HG03521 (cell line): Measurements from ENCODE around the gene CFAP57.

ENCODE experiments used
- ATAC-seq: cut with Tn5 transposase; IDR thresholded peaks from one replicate; pipeline ENCODE4 v1.9.1; 2021; ENCODE audit warnings: mild to moderate bottlenecking, moderate library complexity; ENCODE audit not compliant: unreplicated experiment

CFAP57 gene

DNA sequence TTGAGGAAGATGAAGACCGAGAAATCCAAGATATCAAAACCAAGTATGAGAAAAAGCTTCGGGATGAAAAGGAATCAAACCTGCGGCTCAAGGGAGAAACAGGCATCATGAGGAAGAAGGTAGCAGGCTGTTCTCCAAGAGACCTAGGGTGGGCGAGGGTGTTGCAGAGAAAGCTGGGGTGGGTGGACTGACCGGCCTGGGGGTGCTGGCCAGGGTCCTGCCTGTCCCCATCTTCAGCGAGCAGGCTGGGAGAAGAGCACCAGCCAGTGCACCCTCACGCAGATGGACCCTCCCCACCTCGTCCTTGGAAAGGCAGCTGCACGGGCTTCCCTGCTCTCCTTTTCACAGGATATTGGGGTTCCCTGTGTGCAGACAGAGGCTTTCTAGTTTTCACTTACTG is 50.7 kb downstream of the CFAP57 start:
- ATAC-seq: no peak

DNA sequence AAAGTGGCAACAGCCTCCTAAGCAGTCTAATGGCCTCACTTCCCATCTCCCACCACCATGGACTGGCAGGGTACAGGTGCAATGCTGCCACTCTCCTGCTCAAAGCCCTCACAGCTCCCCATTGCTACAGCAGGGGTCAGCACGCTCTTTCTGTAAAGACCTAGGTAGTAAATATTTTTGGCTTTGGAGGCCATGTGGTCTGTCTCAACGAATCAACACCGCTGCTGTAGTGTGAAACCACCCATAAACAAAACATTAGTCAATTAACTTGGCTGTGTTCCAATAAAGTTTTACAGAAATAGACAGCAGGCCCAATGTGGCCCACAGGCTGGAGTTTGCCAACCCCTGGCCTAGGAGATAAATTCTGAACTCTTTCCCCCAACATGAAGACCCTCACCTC is 53.0 kb downstream of the CFAP57 start:
- no peak for ATAC-seq

DNA sequence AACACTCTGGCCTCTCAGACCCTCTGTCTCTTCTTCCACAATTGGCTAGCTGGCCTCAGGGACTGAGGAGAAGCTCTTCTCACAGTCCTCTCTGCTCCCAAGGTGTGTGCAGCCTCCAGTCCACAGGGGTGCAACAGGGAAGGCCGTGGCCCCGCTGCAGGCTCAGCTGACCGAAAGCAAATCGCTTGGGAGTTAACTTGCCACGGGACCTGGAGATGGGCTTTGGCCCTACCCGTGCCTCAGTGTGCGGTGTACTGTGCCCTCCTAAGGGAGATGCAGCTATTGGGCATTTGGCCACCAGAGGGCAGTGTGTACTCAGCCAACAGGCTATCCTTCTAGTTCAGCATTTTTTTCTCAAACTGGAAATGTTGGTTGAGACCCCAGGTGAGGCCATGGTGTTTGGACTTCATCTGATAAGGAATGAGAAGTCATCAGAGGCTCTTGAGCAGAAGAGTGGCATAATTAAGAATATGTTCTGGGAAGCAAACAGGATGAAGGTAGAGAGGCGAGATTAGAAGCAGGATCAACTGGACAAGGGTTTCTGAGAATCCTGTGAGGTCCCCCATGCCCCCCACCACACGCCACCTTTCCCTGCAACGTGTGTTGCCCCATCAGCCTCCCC is 55.1 kb downstream of the CFAP57 start:
- no peak for ATAC-seq

DNA sequence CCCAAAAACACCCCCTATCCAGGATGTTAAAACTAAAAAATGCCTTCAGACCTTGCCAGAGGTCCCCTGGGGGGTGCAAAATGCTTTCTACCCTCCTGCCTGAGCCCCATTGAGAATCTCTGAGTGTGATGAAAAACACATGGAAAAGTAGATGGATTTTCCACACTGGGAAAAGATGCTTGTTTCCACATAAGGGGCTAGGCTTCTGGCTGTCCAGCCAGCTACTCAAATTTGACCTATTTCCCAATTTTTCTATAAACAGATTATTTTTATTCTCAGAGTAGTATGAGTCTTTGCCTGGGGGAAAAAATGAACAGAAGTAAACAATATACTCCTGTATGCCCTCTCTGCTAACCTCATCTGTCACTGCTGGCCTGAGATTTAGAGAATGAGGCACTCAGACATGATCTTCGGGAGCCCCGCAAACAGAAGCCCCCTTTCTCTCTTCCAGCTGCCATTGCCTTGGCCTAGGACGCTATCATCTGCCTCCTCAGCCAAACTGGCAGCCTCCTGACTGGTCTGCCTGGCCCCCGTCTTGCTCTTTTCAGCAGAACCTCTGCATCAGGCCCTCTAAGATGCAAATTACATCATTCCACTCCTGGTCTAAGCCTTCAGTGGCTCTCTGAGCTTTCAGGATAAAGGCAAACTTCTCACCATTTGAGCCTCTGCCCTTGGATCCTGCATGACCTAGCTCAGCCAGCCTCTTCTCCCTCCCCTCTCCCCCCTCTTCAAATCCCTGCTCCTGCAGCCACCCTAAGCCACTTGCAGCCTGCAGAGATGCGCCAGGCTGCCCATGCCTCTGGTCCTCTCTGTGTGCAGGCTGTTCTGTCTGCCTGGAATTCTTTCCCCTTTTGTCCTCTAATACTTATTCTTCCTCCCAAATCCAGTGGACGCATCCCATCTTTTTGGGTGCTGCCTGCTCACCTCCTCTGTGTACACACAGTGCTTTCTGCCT is 58.0 kb downstream of the CFAP57 start:
- ATAC-seq: no peak

DNA sequence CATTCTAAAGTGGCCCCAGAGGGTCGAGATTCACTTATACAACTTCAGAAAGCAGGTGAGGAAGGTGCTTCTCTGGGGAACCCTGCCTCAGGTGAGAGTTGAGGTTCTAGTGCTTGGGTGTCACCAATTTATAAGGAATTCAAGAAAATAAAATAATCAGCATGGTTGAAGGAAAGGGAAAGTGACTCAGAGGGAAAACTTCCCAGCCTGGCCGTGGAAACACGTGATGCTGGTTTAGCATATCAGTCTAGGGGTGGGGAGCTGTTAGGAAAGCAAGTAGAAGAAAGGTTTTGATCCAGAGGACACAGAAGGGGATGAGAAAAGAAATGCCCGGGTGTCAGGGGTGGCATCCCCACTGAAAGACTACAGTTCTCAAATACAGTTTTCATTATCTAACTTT is 59.9 kb downstream of the CFAP57 start:
- no peak for ATAC-seq

DNA sequence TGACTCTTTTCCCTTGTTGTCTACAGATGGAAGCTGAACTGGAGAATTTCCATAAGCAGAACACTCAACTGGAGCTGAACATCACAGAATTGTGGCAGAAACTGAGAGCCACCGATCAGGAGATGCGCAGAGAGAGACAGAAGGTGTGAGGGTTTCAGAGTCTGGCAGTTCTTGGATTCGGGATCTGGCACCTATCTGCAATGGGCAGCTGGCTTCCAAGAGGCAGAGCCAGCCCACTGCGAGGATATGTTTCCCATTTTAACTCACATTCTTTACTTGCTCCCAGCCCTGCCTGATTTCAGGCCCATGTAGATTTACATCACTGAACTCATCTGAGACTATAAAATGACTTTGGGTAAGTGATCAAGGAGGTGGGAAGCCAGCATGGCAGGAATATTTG is 60.4 kb downstream of the CFAP57 start:
- no peak for ATAC-seq

DNA sequence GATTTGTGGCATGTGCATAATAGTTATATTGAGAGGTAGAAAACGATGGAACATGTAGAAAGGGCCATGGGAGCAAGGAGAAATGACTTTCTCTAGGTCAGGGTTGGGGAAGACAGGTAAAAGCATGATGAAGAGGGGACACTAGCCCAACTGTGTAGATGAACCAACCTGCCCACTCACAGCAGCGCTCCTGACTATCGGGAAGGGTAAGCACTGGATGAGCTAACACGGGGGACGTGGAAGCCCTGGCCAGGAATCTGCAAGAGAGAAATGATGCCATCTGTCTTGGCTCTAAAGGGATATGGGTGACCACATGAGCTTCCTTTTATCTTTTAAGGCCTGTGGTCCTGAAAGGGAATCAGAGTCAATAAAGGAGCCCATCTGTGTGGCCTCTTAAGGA is 61.5 kb downstream of the CFAP57 start:
- no peak for ATAC-seq

DNA sequence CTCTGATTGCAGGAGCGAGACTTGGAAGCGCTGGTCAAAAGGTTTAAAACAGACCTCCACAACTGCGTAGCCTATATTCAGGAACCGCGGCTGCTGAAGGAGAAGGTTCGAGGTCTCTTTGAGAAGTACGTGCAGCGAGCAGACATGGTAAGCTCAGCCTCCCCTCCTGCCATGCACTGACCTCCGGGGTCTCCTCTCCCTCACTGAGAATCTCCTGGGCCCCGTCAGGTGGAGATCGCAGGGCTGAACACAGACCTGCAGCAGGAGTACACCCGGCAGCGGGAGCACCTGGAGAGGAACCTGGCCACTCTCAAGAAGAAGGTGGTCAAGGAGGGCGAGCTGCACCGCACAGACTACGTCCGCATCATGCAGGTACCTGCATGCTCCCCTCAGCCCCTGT is 62.1 kb downstream of the CFAP57 start:
- ATAC-seq: no peak

DNA sequence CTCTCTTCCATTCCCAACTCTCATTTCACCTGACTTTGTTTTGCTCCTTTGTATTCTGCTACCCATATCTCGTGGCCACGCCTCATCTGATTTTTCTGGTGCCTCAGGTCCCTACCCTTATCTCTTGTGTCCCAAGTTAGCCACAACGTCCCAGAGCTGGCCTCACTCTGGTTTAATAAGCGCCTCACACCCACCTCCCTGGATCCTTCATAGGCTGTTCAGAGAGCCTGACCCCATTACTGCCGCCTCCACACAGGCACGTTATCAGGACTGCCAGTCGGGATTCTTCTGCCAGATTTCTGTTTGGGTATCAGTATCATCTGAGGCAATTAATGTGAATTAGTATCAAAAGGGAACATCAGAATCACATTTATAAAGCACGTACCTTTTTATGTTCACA is 62.9 kb downstream of the CFAP57 start:
- no peak for ATAC-seq

DNA sequence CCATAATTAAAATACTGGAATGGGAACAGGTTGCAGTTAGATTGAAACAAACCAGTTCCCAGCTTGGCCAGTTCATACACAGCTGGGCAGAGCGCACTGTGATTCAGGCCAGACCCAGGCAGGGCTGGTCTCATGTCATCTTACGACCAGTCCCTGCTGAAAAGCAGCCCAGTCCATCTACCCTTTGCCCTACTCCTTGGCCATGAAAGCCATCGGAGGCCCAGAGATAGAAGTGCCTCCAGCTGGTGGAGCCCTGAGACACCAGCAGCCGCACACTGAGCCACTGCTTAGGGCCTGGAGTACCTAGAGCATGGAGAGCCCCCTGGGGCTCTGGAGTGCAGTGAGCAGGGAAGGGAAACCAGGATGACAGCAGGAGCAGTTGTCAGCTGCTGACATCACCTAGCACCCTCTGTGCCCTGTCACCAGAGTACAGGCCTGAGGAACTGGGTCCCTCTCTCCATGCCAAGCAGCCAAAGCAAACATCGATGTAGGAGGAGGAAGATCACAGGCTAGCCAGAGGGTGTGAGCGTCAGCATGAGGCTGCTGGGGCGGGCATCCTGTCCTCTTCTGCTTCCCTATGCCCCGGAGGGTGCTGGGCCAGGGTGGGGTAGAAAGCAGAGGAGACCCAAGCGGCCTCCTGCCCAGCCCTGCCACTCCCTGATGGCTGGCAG is 63.5 kb downstream of the CFAP57 start:
- ATAC-seq: no peak

DNA sequence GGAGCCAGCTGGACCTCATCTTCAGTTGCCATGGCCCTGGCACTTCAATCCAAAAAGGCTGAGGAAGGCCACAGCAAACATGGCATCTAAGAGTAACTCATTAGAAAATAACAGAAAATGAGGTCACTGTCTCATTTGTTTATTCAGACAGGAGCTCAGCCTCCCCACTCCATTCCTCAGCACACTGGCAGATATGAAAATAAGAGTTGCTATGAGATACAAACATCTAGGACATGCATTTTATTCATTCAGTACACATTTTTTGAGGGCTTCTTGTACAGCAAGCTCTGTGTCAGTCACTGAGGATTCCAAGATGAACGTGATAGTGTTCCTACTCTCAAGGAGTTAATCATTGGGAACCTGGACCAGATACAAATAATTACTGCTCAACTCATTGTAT is 65.0 kb downstream of the CFAP57 start:
- ATAC-seq: no peak

DNA sequence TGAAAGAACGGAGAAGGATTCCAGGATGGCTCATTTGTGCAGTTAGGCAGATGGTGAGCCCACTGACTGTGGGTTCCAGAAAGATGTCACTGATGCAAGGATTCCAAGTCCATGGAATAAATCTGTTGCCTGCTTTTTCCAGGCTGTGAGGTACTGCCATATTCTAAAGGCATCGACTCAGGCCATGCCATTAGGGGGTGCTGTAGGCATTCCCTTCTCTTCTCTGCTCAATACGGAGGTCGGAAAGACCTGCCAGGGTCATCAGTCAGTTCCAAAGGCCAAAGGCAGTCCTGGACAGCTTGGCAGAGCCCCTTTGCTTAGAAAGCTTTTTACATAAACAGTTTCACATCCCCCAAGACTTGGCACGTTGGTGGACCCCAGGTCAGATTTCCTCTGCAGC is 66.0 kb downstream of the CFAP57 start:
- ATAC-seq: no peak

DNA sequence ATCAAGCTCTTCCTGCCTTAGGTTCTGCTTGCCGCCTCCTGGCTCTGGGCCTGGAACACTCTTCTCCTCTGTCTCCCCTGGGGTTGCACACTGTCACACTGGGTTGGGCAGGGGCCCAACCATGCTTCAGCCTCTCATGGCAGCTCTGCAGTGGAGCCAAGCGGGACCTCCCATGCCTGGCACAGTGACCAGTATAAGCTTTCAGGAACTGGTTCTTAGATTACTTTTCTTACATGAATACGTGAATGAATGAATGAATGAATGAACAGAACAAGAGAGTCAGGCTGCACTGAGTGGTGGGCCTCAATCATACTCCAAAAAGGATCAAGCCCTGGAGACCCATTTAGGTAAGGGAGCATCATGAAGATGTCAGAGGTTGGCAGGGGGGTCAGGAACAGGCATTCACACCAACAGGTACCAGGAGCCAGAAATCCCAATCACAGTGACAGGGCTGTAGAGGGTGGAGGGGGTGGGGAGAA is 66.9 kb downstream of the CFAP57 start:
- ATAC-seq: no peak

DNA sequence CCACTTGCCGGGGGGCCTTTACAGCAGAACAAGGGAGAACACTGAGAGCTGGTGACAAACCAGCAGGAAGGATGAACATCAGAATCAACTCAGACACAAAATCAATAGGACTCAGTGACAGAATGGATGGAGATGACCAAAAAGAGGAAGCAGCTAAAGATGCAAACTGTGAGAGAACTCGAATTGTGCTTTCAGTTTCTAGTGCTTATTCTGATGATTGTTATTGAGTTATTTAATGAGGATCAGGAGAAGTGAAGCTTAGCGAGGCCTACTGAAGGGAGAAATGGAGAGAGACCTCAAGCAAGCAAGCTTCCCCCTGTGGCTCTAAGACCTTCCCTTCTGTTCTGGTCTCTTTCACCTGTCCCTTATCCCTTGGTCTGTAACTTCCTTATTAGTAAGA is 67.4 kb downstream of the CFAP57 start:
- ATAC-seq: peak; percentile 64

DNA sequence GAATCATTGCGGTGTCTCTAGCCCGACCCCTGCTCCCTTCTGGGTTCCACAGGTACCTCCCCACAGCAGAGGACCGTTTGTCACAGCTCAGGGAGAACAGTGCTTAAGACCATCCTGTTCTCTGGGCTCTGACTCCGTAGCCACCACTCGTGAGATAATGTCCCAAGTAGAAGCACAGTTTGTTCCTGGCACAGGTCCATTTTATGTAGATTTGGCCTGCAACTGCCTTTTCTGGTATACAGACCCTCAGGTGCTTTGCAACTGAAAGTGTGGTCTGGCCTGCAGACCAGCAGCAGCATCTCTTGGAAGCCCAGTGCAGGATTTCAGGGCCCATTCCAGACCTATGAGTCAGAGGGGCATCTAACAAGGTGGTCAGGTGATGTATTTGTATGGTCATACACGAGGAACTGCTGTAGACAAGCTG is 69.3 kb downstream of the CFAP57 start:
- ATAC-seq: no peak

DNA sequence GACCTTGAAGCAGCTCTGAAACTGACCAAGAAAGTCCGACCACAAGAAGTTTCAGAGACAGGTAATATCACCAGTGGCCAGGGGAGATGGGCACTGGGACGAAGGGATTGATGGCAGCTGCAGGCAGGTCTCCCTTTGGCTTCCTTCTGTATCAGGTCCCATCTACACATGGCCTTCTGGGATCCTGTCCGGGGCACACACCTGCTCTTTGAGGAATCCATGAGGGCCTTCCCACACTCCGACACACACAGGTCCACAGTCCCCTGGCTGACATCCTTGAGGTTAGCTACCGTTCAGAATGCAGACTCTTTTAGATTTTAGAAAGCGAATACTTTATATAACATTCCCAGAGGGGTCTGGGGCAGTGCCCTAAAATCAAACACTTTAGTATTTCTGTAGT is 71.2 kb downstream of the CFAP57 start:
- ATAC-seq: no peak

DNA sequence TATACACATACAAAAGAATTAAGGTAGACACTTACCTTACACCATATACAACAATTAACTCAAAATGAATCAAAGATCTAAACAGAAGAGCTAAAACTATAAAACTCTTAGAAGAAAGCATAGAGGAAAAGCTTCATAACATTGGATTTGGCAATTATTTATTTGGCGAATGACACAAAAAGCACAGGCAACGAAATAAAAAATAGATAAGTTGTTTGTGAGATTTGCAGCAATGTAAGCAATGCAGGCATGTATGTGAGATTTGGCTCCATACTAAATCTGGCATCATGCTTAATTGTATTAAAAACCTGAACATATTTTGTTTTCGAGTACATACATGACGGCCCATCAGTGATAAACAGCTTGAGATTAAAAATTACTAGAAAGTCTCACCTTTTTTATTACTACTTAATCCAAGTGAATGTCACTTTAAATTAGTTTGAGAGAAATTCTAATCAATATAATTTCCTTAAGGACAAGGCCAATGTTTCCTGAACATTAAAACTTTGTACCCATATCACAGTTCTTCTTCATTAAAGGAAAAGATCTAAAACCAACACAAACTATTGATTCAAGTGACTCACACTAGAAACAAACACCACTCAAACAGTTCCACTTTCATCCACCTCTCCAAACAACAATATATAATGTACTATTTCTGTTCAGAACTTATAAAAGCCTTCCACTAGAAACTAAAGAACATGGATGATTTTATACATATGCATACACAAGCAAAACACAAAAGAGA is 74.5 kb downstream of the CFAP57 start:
- no peak for ATAC-seq

DNA sequence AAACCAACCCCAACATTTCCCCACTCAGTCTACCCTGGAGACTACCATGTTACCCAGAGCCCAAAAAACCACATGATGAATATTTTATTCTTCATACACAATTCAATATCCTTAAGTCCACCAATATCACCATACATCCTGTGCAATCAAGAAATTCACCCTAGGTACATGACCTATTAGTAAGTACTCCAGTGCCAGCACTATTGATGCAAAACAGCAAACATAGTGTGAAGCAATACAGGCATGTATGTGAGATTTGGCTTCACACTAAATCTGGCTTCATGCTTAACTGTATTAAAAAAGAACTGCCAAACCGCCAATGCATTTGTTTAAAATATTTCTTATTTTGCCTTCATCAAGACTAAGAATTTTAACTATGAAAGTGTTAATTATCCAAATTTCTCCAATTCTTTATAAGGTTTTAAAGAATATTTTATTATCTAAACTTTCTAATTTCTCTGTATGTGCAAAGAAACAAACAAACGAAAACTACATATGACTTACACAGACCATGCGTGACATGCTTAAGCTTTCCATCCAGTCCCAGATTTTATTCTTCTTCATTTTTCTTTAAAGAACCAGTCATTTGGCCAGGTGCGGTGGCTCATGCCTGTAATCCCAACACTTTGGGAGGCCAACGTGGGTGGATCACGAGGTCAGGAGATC is 75.3 kb downstream of the CFAP57 start:
- no peak for ATAC-seq

DNA sequence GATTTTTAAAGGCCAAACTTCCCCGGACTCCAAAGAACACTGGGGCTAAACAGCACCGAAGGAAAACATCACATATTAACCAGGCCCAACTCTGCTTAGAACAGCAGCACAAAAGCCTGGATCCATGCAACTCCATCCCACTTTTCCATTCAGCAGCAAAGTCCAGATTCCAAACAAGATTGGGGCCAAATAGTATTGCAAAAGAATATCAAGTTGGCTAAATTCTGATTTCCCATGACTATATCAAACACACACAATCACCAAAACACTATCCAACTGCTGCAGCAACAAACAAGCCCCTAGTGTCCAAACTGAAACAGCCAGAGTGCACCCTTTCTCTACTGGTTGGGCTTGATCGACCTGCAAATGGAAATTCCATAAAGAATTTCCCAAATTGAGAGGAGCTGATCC is 78.2 kb downstream of the CFAP57 start:
- no peak for ATAC-seq

DNA sequence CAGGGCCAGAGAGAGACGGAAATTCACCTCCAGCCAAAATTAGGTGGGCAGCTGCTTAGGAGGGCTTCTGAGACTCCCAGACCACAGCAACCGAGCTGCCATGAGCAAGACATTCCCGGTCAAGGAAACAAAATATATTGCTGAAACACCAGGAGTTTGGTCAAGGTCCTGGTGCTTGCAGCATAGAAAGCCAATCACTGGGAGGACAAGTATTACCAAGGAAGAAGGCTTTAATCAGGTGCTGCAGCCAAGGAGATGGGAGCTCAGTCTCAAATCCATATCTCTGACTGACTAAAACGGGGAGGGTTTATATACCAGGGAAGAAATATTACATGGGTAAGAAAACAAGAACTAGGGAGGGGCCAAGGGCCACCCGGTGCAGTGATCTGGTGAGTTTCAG is 78.9 kb downstream of the CFAP57 start:
- no peak for ATAC-seq
